GM20000 (cell line): ENCODE results near the gene TFAP2E.

Experiments
- DNase-seq: peaks from one replicate; pipeline ENCODE4 v3.0.0; 2012; ENCODE audit warnings: low spot score
- CTCF ChIP-seq: IDR thresholded peaks from 2 replicates; pipeline ENCODE4 v1.5.1; 2012; ENCODE audit warnings: mild to moderate bottlenecking, control low read depth; ENCODE audit errors: extremely low read depth, missing control alignments

TFAP2E gene

GRCh38 chr1:35644204-35644603 lies 71.1 kb downstream of the TFAP2E start:
- no peak for DNase-seq
- TF ChIP-seq CTCF, result no peak
